Hepatic stellate cell (primary cell): Measurements from ENCODE around the gene SEMA4D.

Experiments
- DNase-seq: peaks from one replicate; pipeline ENCODE4 v3.0.0; 2011; ENCODE audit warnings: low spot score

SEMA4D gene

GRCh38 chr9:89367726-89368437 lies 130.0 kb downstream of the SEMA4D start:
- no peak for DNase-seq

- DNase-seq = no peak
These were observed 130.6 kb downstream of the SEMA4D start for GRCh38 chr9:89367281-89367680.

- DNase-seq = no peak
These were observed 131.2 kb downstream of the SEMA4D start for GRCh38 chr9:89366711-89367110.

- DNase-seq = no peak
These were observed 132.4 kb downstream of the SEMA4D start for GRCh38 chr9:89365532-89365912.

GRCh38 chr9:89364666-89365531 lies 133.0 kb downstream of the SEMA4D start:
- DNase-seq = no peak

- no peak for DNase-seq
These were observed 133.8 kb downstream of the SEMA4D start for GRCh38 chr9:89363921-89364665.

- no peak for DNase-seq
These were observed 134.6 kb downstream of the SEMA4D start for GRCh38 chr9:89363311-89363670.

- DNase-seq = no peak
These were observed 135.1 kb downstream of the SEMA4D start for GRCh38 chr9:89362647-89363310.

- no peak for DNase-seq
These were observed 135.9 kb downstream of the SEMA4D start for GRCh38 chr9:89361816-89362646.

GRCh38 chr9:89361031-89361430 lies 136.9 kb downstream of the SEMA4D start:
- DNase-seq = no peak

- DNase-seq = no peak
These were observed 137.4 kb downstream of the SEMA4D start for GRCh38 chr9:89360465-89360864.

- DNase-seq = no peak
These were observed 138.1 kb downstream of the SEMA4D start for GRCh38 chr9:89359751-89360261.

GRCh38 chr9:89358985-89359384 lies 138.9 kb downstream of the SEMA4D start:
- no peak for DNase-seq

- DNase-seq = no peak
These were observed 139.5 kb downstream of the SEMA4D start for GRCh38 chr9:89358376-89358916.

- no peak for DNase-seq
These were observed 140.3 kb downstream of the SEMA4D start for GRCh38 chr9:89357331-89358197.

- DNase-seq = no peak
These were observed 141.1 kb downstream of the SEMA4D start for GRCh38 chr9:89356782-89357181.

- DNase-seq = no peak
These were observed 143.4 kb downstream of the SEMA4D start for GRCh38 chr9:89354471-89354870.

- DNase-seq = no peak
These were observed 143.9 kb downstream of the SEMA4D start for GRCh38 chr9:89353989-89354388.

GRCh38 chr9:89352874-89353649 lies 144.9 kb downstream of the SEMA4D start:
- DNase-seq = no peak
